Mucosa of descending colon (tissue), 3 donors: ENCODE results near the gene ANKRD11. TPM values are rescaled to one million over a fixed set of nuclear protein-coding genes. Genes with fewer than 3 reads are reported as not detected.

ENCODE experiments used
- ATAC-seq: fragments of 200-7000 bp; cut with Tn5 transposase; one replicate; pipeline ENCODE4 v1.9.1; 2020; ENCODE audit warnings: mild to moderate bottlenecking, moderate library complexity
- DNase-seq, 3 donors: peaks; one replicate each; pipeline ENCODE4 v3.0.0-alpha.2; 2020
- H3K36me3 ChIP-seq: fragments of 200-600 bp; one replicate; pipeline ENCODE4 v1.8.0; 2021; ENCODE audit warnings: low read depth, mild to moderate bottlenecking
- H3K4me1 ChIP-seq: fragments of 200-600 bp; one replicate; pipeline ENCODE4 v1.8.0; 2021; ENCODE audit warnings: low read depth, mild to moderate bottlenecking
- H3K4me3 ChIP-seq: fragments of 200-600 bp; one replicate; pipeline ENCODE4 v1.8.0; 2021; ENCODE audit warnings: mild to moderate bottlenecking
- H3K9me3 ChIP-seq: fragments of 200-600 bp; one replicate; pipeline ENCODE4 v1.8.0; 2021; ENCODE audit warnings: mild to moderate bottlenecking
- intact Hi-C, 2 donors: fragments of 100-400 bp; cut with DNase I in 1 of 2; cut with micrococcal nuclease in 1 of 2; formaldehyde crosslinking; loops; one replicate each; pipeline versions ENCODE4 v1.11.0 to v1.11.1; 2022; cut with DNase I, micrococcal nuclease
- total RNA-seq, 3 donors: library from RNA; stranded (reverse); fragmentation: NEBNext Ultra II Directional in 2 of 3; extraction: Animal tissue kit (Norgen Biotek cat#: 25700) in 2 of 3; gene quantifications; one replicate each; pipeline versions ENCODE4 v1.2.1 to v1.2.4, GENCODE V29; 2021 to 2023
- TF ChIP-seq, protein P1 (sequence below): fragments of 200-600 bp; IDR thresholded peaks from one replicate; pipeline ENCODE4 v1.8.0; 2022; ENCODE audit warnings: antibody characterized with exemption, mild to moderate bottlenecking
- donor health status: DM: no; HTN: no; CAD: no; lungs with moderate emphysema.
- donor health status: DM: no; HTN: no; CAD: no.
- donor health status: DM: no; HTN: yes; CAD: no.

ANKRD11 gene
- total RNA-seq, 3 donors from 2014 or later = 125 to 127 (median 127) TPM

DNA sequence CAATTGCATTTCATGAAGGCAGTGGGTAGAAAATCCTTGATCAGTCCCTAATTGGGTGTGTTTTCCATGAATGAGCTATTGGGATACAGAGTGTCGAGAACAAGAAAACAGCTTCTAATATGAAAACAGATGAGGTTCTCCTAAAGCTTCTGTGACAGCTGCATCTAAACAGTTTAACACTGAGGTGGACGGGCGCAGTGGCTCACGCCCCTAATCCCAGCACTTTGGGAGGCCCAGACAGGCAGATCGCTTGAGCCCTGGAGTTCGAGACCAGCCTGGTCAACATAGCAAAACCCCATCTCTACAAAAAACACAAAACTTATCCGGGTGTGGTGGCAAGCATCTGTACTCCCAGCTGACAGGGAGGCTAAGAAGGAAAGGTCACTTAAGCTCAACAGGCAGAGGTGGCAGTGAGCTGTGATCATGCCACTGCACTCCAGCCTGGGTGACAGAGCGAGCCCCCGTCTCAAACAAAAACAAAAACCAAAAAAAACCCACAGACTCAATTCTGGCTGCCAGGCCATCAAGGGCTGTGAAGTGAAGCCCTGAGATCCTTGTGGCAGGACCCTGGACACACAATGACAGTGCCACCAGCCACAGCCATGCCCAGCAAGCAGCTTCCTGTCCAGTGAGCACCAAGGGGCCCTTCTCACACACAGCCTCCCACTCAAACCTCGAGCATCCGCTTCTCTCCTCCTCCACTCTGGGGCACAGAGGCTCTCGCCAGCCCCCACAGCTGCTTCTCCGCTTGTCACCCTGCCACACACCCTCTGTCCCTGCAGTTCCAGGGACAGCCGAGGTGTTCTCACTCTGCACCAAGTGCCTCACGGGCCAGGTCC lies 44.0 kb downstream of the ANKRD11 start:
- peaks cover 53% of the 10 kb centered on the region for H3K4me1 ChIP-seq
- ATAC-seq = no peak

DNA sequence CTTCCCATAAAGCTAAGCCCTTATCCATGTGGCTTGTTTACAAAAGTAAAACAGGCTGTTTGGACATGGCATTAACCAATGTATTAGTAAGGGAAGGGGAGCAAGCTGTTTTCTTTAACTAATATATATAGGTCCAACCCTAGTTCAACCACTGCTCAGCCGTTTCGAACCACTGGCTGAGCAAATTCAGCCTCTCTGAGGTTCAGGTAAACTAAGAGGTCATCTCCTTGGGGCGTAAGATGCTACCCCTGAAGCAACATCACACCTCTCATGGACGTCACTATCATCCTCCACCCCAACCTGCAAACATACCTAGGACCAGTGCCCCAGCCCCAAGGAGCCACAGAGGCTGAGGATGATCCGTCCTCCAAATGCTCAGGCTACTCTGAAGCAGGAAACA lies 45.2 kb downstream of the ANKRD11 start:
- ATAC-seq (no peak), DNase-seq (peak in 1 of 3 donors; percentile 10)
- TF ChIP-seq, protein P1, sequence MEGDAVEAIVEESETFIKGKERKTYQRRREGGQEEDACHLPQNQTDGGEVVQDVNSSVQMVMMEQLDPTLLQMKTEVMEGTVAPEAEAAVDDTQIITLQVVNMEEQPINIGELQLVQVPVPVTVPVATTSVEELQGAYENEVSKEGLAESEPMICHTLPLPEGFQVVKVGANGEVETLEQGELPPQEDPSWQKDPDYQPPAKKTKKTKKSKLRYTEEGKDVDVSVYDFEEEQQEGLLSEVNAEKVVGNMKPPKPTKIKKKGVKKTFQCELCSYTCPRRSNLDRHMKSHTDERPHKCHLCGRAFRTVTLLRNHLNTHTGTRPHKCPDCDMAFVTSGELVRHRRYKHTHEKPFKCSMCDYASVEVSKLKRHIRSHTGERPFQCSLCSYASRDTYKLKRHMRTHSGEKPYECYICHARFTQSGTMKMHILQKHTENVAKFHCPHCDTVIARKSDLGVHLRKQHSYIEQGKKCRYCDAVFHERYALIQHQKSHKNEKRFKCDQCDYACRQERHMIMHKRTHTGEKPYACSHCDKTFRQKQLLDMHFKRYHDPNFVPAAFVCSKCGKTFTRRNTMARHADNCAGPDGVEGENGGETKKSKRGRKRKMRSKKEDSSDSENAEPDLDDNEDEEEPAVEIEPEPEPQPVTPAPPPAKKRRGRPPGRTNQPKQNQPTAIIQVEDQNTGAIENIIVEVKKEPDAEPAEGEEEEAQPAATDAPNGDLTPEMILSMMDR = no peak
- intact Hi-C loops = no loop called here
- Histone ChIP-seq H3K9me3 (no peaks in the 10 kb centered on the region), H3K4me1 (peaks cover 54% of the 10 kb centered on the region), H3K36me3 (no peaks in the 10 kb centered on the region), H3K4me3 (no peak overlapping the region)

More for the DNA sequence above, 44.0 kb downstream of the ANKRD11 start:
- Histone ChIP-seq H3K36me3 (no peaks in the 10 kb centered on the region), H3K9me3 (no peaks in the 10 kb centered on the region), H3K4me3 (no peak overlapping the region)
- peak in 1 of 3 donors; percentile 44 for DNase-seq
- intact Hi-C loops = no loop called here
- TF ChIP-seq, protein P1 = no peak

DNA sequence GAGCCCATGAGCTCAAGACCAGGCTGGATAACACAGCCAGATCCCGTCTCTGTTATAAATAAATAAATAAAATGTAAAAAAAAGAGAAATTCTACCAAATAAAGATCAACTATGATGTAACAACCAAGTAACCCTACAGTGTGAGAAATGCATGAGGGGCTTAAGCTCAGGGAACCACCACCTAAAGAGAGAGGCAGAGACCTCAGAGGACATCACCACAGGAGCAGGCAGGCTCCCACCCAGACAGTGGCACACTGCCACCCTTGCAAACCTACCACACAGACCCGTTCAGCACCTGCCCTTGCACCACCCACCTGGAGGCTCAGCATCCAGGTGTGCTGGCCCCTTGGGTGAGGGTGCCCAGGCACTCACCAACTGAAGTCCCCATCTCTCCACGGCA lies 45.6 kb downstream of the ANKRD11 start:
- intact Hi-C loops = no loop called here
- no peak overlapping the region for H3K4me3 ChIP-seq
- DNase-seq (peak in 1 of 3 donors; percentile 34), ATAC-seq (no peak)
- peaks cover 58% of the 10 kb centered on the region for H3K4me1 ChIP-seq
- no peaks in the 10 kb centered on the region for H3K36me3 ChIP-seq
- H3K9me3 ChIP-seq = no peaks in the 10 kb centered on the region
- TF ChIP-seq, protein P1 = no peak

DNA sequence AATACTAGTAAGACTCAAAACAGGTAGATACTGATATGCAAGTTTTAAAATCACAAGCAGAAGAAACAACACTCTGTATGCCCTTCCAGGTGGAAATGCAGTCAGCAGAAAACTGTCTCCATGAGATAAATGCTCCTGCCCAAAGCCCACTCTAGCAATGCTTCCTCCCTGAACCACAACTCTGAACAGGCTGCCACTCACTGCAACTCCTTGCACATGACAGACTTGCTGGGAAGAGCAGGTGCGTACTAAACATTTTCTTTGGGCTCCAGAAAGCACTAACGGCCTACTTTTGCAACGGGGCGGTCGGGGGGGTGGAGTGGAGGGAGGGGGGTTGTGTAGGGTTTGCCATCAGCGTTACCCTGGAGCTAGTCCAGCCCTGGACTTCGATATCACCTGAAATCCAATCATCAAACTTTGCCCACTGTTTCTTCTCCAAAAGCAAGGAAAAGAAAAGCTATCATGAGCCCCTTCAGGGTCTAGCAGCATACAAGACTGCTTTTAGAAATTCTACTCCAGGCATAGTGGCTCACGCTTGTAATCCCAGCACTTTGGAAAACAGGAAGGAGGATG lies 46.1 kb downstream of the ANKRD11 start:
- Histone ChIP-seq H3K9me3 (no peaks in the 10 kb centered on the region), H3K36me3 (no peaks in the 10 kb centered on the region), H3K4me3 (no peak overlapping the region), H3K4me1 (peaks cover 62% of the 10 kb centered on the region)
- TF ChIP-seq, protein P1 = no peak
- intact Hi-C loops = no loop called here
- no peak for ATAC-seq
- DNase-seq = peak in 1 of 3 donors; percentile 18

DNA sequence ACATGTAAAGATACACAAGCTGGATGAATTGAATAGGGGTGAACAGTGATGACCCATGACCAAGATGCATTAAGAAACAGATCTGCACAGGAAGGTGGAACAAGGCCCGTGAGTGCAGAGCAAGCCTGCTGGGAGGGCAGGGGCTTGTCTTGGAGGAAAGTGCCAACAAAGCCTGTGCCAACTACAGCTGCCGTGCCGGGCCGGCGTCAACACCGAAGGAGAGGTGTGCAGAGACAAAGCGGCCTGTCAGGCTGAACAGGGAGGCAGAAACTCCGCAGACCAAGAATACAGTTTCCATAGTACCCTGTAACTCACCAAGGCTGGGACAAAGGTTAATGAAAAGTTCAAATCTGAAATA lies 46.7 kb downstream of the ANKRD11 start:
- DNase-seq (peak; percentile 49 to 66 (median 64)), ATAC-seq (peak; percentile 65)
- Histone ChIP-seq H3K9me3 (no peaks in the 10 kb centered on the region), H3K36me3 (no peaks in the 10 kb centered on the region), H3K4me3 (no peak overlapping the region), H3K4me1 (peaks cover 66% of the 10 kb centered on the region)
- TF ChIP-seq, protein P1 = no peak
- intact Hi-C loops = no loop called here
